Nephron progenitor cell (in vitro differentiated cells): Measurements from ENCODE around the gene AHSG.

ENCODE experiments used
- DNase-seq: peaks from one replicate; pipeline ENCODE4 v3.0.0; 2021
- H3K27ac Mint-ChIP-seq: 2 replicates; pipeline ENCODE4 v1.8.0; 2021; ENCODE audit warnings: mild to moderate bottlenecking, moderate library complexity, mixed read lengths
- H3K27me3 Mint-ChIP-seq: 2 replicates; pipeline ENCODE4 v1.8.0; 2021; ENCODE audit warnings: mild to moderate bottlenecking, low read depth, mixed read lengths; ENCODE audit not compliant: poor library complexity
- H3K36me3 Mint-ChIP-seq: 2 replicates; pipeline ENCODE4 v1.8.0; 2021; ENCODE audit warnings: low read depth, mixed read lengths
- H3K4me1 Mint-ChIP-seq: 2 replicates; pipeline ENCODE4 v1.8.0; 2021; ENCODE audit warnings: mixed read lengths
- H3K4me3 Mint-ChIP-seq: 2 replicates; pipeline ENCODE4 v1.8.0; 2021; ENCODE audit warnings: mild to moderate bottlenecking, moderate library complexity, mixed read lengths
- H3K9me3 Mint-ChIP-seq: 2 replicates; pipeline ENCODE4 v1.8.0; 2021; ENCODE audit warnings: mild to moderate bottlenecking, moderate library complexity, mixed read lengths
- CTCF ChIP-seq: fragments of 200-600 bp; sonication (generic); IDR thresholded peaks from 2 replicates; pipeline ENCODE4 v1.5.0; 2021; ENCODE audit warnings: antibody characterized with exemption

Gene AHSG

GRCh38 chr3:186640929-186641328 is 28.1 kb downstream of the AHSG start:
- peaks cover 32% of the 10 kb centered on the region for H3K27me3 Mint-ChIP-seq
- no peak overlapping the region for H3K4me3 Mint-ChIP-seq
- DNase-seq, result no peak
- H3K36me3 Mint-ChIP-seq, result no peaks in the 10 kb centered on the region
- H3K27ac Mint-ChIP-seq, result no peak overlapping the region
- H3K4me1 Mint-ChIP-seq, result no peaks in the 10 kb centered on the region
- TF ChIP-seq CTCF, result no peak
- H3K9me3 Mint-ChIP-seq, result no peaks in the 10 kb centered on the region

- TF ChIP-seq CTCF, result no peak
- no peaks in the 10 kb centered on the region for H3K36me3 Mint-ChIP-seq
- no peaks in the 10 kb centered on the region for H3K4me1 Mint-ChIP-seq
- no peak overlapping the region for H3K27ac Mint-ChIP-seq
- H3K4me3 Mint-ChIP-seq, result no peak overlapping the region
- no peaks in the 10 kb centered on the region for H3K9me3 Mint-ChIP-seq
- peaks cover 32% of the 10 kb centered on the region for H3K27me3 Mint-ChIP-seq
- DNase-seq, result no peak
These were observed 29.2 kb downstream of the AHSG start for GRCh38 chr3:186642014-186642413.

GRCh38 chr3:186643493-186643892 is 30.6 kb downstream of the AHSG start:
- Mint-ChIP-seq H3K36me3 (no peaks in the 10 kb centered on the region), H3K4me3 (no peak overlapping the region), H3K9me3 (no peaks in the 10 kb centered on the region), H3K4me1 (no peaks in the 10 kb centered on the region), H3K27ac (no peak overlapping the region), H3K27me3 (peaks cover 26% of the 10 kb centered on the region)
- no peak for TF ChIP-seq CTCF
- DNase-seq, result no peak

GRCh38 chr3:186644683-186645082 is 31.8 kb downstream of the AHSG start:
- peaks cover 21% of the 10 kb centered on the region for H3K27me3 Mint-ChIP-seq
- DNase-seq, result no peak
- no peak overlapping the region for H3K27ac Mint-ChIP-seq
- no peaks in the 10 kb centered on the region for H3K9me3 Mint-ChIP-seq
- H3K4me1 Mint-ChIP-seq, result no peaks in the 10 kb centered on the region
- TF ChIP-seq CTCF, result no peak
- H3K4me3 Mint-ChIP-seq, result no peak overlapping the region
- no peaks in the 10 kb centered on the region for H3K36me3 Mint-ChIP-seq

- DNase-seq, result no peak
- no peaks in the 10 kb centered on the region for H3K9me3 Mint-ChIP-seq
These were observed 33.2 kb downstream of the AHSG start for GRCh38 chr3:186646106-186646505.

More at GRCh38 chr3:186646106-186646505, 33.2 kb downstream of the AHSG start:
- no peak overlapping the region for H3K27ac Mint-ChIP-seq
- peaks cover 17% of the 10 kb centered on the region for H3K27me3 Mint-ChIP-seq
- no peak for TF ChIP-seq CTCF
- H3K36me3 Mint-ChIP-seq, result no peaks in the 10 kb centered on the region
- H3K4me3 Mint-ChIP-seq, result no peak overlapping the region
- H3K4me1 Mint-ChIP-seq, result no peaks in the 10 kb centered on the region
